ENCODE measurements around the gene AJM1.

Gene AJM1

GRCh38 chr9:136846376-136847087 lies 4.3 kb downstream of the AJM1 start:
- no peak for DNase-seq

GRCh38 chr9:136847088-136847825 lies 5.0 kb downstream of the AJM1 start:
- peak; percentile 93 for DNase-seq

GRCh38 chr9:136847826-136848392 lies 5.6 kb downstream of the AJM1 start:
- peak; percentile 93 for DNase-seq

GRCh38 chr9:136848393-136849037 lies 6.2 kb downstream of the AJM1 start:
- DNase-seq = no peak

GRCh38 chr9:136849038-136849959 lies 7.0 kb downstream of the AJM1 start, which contains the start of gene PHPT1:
PHPT1 (plus strand) TSS chr9:136849409; CDS start chr9:136849431, 22 bp downstream.
- DNase-seq = peak; percentile 99

GRCh38 chr9:136849960-136850865 lies 7.9 kb downstream of the AJM1 start:
- no peak for DNase-seq

- DNase-seq = peak; percentile 48
Measured at GRCh38 chr9:136850866-136851775, 8.8 kb downstream of the AJM1 start.

- DNase-seq = peak; percentile 58
Measured at GRCh38 chr9:136851941-136852663, 9.8 kb downstream of the AJM1 start, which contains the start of gene MAMDC4. MAMDC4 (plus strand) TSS chr9:136852346; CDS start chr9:136852417, 71 bp downstream.

- peak; percentile 45 for DNase-seq
Measured at GRCh38 chr9:136852664-136853595, 10.7 kb downstream of the AJM1 start.

GRCh38 chr9:136853596-136854112 lies 11.4 kb downstream of the AJM1 start:
- DNase-seq = peak; percentile 54

- peak; percentile 56 for DNase-seq
Measured at GRCh38 chr9:136854113-136854841, 12.0 kb downstream of the AJM1 start.

GRCh38 chr9:136854842-136855460 lies 12.7 kb downstream of the AJM1 start:
- peak; percentile 61 for DNase-seq

GRCh38 chr9:136855461-136856078 lies 13.3 kb downstream of the AJM1 start:
- DNase-seq = peak; percentile 51

- peak; percentile 52 for DNase-seq
Measured at GRCh38 chr9:136856079-136856476, 13.8 kb downstream of the AJM1 start.

- DNase-seq = peak; percentile 54
Measured at GRCh38 chr9:136856541-136857141, 14.4 kb downstream of the AJM1 start.

- DNase-seq = peak; percentile 54
Measured at GRCh38 chr9:136857166-136857565, 14.9 kb downstream of the AJM1 start.
